Activated CD4-positive, alpha-beta T cell treated with anti-CD3 and anti-CD28 coated beads, Interleukin-2, amount 10 ng/mL, durations not matched to agents 7 days and 5 days (primary cell): ENCODE results near the gene AHCTF1. TPM values are rescaled to one million over a fixed set of nuclear protein-coding genes. Genes with fewer than 3 reads are reported as not detected.
"Not testable (repeated sequence)": the region's sequence is repeated elsewhere in the genome, so short reads cannot be mapped to it uniquely, and the experiment has no call there.

ENCODE experiments used
- CTCF ChIA-PET: fragments of 350-600 bp; sonication (Branson Sonifier 250); formaldehyde crosslinking; loops from one replicate; lab custom pipeline; 2021; ENCODE audit warnings: antibody characterized with exemption; lab: Charles Lee
- POLR2A ChIA-PET: fragments of 350-600 bp; sonication (Branson Sonifier 250); formaldehyde crosslinking; loops from one replicate; lab custom pipeline; 2021; ENCODE audit warnings: antibody characterized with exemption; lab: Charles Lee
- DNase-seq: peaks from one replicate; pipeline ENCODE4 v3.0.0-alpha.2; 2020
- H3K27ac Mint-ChIP-seq: one replicate; pipeline ENCODE4 v1.8.0; 2021; ENCODE audit warnings: mild to moderate bottlenecking, moderate library complexity, mixed read lengths
- H3K27me3 Mint-ChIP-seq: one replicate; pipeline ENCODE4 v1.8.0; 2021; ENCODE audit warnings: mixed read lengths
- H3K36me3 Mint-ChIP-seq: one replicate; pipeline ENCODE4 v1.8.0; 2021; ENCODE audit warnings: low read depth, mixed read lengths
- H3K4me1 Mint-ChIP-seq: one replicate; pipeline ENCODE4 v1.8.0; 2021; ENCODE audit warnings: mixed read lengths
- H3K4me3 Mint-ChIP-seq: one replicate; pipeline ENCODE4 v1.8.0; 2021; ENCODE audit warnings: mild to moderate bottlenecking, moderate library complexity, mixed read lengths
- H3K9me3 Mint-ChIP-seq: one replicate; pipeline ENCODE4 v1.8.0; 2021; ENCODE audit warnings: mixed read lengths
- total RNA-seq, 2 experiments: library from RNA; stranded (reverse); gene quantifications; one replicate each; pipeline ENCODE4 v1.2.3, GENCODE V29; 2021

Gene AHCTF1
- total RNA-seq, 2 experiments from 2014 or later: 32.9 to 42.4 TPM

DNA sequence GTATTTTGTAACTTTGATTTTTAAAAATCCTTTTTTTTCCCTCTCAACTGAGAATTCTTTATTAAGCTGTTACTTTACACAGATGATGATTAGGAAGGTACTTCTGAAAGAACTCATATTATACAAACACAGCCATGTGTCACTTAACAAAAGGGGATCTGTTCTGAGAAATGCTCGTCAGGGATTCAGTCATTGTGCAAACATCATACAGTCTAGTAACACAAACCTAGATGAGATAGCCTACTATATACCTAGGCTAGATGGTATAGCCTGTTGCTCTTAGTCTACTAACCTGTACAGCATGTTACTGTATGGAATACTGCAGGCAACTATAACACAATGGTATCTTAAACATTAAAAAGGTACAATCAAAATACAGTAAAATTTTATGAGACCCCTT lies 24.9 kb downstream of the AHCTF1 start:
- ChIA-PET CTCF (interaction anchor here (0.6 to 1.1 kb wide), 2 partner anchors 12 to 25 kb away, joined by 3 read pairs; partner anchors contain the start of gene AHCTF1), POLR2A (no interaction called here)
- Mint-ChIP-seq H3K27me3 (no peaks in the 10 kb centered on the region), H3K27ac (no peak overlapping the region), H3K9me3 (no peaks in the 10 kb centered on the region), H3K4me3 (no peak overlapping the region), H3K4me1 (peaks cover 3% of the 10 kb centered on the region), H3K36me3 (peaks cover 45% of the 10 kb centered on the region)
- DNase-seq: no peak

DNA sequence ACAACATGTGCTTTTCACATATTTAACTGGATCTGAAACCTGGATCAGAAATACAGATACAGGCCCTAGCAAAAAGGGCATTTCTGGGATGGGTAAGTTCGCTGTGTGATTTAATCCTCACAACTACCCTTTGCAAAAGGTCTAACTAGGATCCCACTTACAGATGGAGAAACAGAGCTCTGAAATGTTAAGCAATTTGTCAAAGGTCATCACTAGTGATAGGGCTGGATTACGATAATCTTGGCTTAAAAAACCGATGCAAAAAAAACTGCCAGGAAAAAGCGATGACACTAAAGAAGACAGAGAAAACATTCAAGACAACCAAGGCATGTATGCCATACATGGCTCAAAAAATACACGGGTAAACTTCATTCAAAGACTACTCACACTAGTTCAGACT lies 29.9 kb downstream of the AHCTF1 start:
- no peak for DNase-seq
- H3K27ac Mint-ChIP-seq: no peak overlapping the region
- peaks cover 3% of the 10 kb centered on the region for H3K4me1 Mint-ChIP-seq
- no peak overlapping the region for H3K4me3 Mint-ChIP-seq
- no peaks in the 10 kb centered on the region for H3K27me3 Mint-ChIP-seq
- CTCF ChIA-PET: interaction anchor here (0.9 kb wide), 1 partner anchor 17 kb away, joined by 3 read pairs; no protein-coding TSS in a partner anchor
- no peaks in the 10 kb centered on the region for H3K9me3 Mint-ChIP-seq
- POLR2A ChIA-PET: no interaction called here
- peaks cover 52% of the 10 kb centered on the region for H3K36me3 Mint-ChIP-seq

DNA sequence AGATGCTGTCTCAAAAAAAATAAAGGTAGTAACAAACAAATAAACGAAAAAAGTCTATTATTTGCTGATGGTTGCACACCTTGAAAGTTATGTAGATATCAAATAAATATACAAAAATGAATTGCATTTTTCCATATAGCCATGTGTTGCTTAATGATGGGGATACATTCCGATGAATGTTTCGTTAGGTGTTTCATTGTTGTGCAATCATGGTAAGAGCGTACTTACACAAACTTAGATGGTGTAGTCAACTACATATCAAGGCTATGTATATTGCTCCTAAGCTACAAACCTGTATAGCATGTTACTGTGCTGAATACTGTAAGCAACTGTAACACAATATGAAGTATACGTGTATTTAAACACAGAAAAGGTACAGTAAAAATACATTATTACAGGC lies 34.4 kb downstream of the AHCTF1 start:
- DNase-seq: no peak
- H3K9me3 Mint-ChIP-seq: no peaks in the 10 kb centered on the region
- H3K27ac Mint-ChIP-seq: no peak overlapping the region
- CTCF ChIA-PET: interaction anchor here (1.2 kb wide), 1 partner anchor 22 kb away, joined by 3 read pairs; no protein-coding TSS in a partner anchor
- peaks cover 64% of the 10 kb centered on the region for H3K36me3 Mint-ChIP-seq
- H3K27me3 Mint-ChIP-seq: no peaks in the 10 kb centered on the region
- peaks cover 4% of the 10 kb centered on the region for H3K4me1 Mint-ChIP-seq
- POLR2A ChIA-PET: no interaction called here
- H3K4me3 Mint-ChIP-seq: no peak overlapping the region

DNA sequence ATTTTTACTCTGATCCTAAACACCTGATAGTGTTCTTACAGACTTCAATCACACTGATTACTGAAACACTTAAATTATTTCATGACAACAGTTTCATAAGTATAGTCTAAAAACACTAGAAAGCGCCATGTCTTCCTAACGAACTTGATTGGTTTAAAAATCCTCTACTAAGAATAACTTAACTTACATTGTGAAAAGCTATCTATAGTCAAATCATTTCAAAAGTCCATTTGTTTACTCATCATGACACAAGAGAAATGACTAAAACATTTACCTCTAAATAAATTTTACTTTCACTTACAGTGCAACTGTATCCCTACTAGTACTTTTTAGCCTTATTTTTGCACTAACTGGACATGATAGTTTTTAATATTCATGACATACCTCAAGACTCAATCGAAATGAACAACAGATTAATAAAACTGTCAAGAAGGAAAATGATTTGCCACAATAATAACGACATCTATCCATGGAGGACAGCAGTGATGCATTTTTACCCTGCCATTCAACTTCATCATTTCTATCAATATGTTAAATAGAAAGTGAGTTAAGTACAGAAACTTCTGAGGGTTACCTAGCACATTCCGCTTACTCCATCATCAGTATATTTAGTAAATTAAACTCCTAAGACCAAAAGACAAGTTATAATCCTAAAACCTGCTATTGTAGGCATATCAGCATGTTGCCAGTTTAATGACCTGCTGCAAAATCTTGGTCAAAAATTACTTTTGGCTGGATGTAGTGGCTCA lies 38.4 kb downstream of the AHCTF1 start:
- POLR2A ChIA-PET: no interaction called here
- H3K4me1 Mint-ChIP-seq: peaks cover 5% of the 10 kb centered on the region
- CTCF ChIA-PET: interaction anchor here (1.0 kb wide), 1 partner anchor 20 kb away, joined by 3 read pairs; no protein-coding TSS in a partner anchor
- H3K9me3 Mint-ChIP-seq: no peaks in the 10 kb centered on the region
- H3K27me3 Mint-ChIP-seq: no peaks in the 10 kb centered on the region
- no peak overlapping the region for H3K4me3 Mint-ChIP-seq
- peak overlapping the region; percentile 3 for H3K27ac Mint-ChIP-seq
- no peak for DNase-seq
- peaks cover 66% of the 10 kb centered on the region for H3K36me3 Mint-ChIP-seq

DNA sequence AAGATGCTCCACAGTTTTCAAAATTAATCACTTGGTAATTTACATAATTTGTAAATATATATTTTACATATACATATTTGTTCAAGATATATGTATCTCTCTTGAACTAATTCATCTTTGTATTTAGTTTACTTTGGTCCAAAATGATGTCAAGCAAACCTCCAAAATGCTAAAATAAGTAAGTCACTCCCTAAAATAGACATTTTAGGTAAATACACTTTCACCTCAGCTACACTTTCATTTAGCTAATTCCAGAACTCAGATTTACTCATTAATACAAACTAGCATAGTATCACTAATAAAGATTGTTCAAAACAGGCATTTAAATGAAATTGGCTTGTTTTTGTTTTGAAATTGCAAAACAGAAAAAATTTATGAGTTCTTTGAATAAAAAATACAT lies 40.6 kb downstream of the AHCTF1 start:
- H3K9me3 Mint-ChIP-seq: no peaks in the 10 kb centered on the region
- H3K4me1 Mint-ChIP-seq: peaks cover 5% of the 10 kb centered on the region
- H3K36me3 Mint-ChIP-seq: peaks cover 61% of the 10 kb centered on the region
- no peak overlapping the region for H3K4me3 Mint-ChIP-seq
- ChIA-PET CTCF (no interaction called here), POLR2A (no interaction called here)
- H3K27me3 Mint-ChIP-seq: no peaks in the 10 kb centered on the region
- no peak for DNase-seq
- H3K27ac Mint-ChIP-seq: no peak overlapping the region

DNA sequence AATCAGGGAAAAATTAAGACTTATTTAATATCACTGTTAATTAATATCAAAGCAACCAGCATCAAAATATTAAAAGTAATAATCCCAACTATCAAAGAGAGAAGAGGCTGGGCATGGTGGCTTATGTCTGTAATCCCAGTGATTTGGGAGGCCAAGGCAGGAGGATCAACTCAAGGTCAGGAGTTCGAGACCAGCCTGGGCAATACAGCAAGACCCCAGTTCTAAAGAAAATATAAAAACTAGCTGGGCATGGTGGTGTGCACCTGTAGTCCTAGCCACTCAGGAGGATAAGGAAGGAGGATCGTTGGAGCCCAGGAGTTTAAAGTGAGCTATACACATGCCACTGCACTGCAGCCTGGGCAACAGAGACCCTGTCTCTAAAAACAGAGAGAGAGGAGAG lies 43.2 kb downstream of the AHCTF1 start:
- Mint-ChIP-seq H3K9me3 (no peaks in the 10 kb centered on the region), H3K4me3 (no peak overlapping the region), H3K27me3 (no peaks in the 10 kb centered on the region), H3K27ac (no peak overlapping the region), H3K36me3 (peaks cover 52% of the 10 kb centered on the region), H3K4me1 (peaks cover 5% of the 10 kb centered on the region)
- no peak for DNase-seq
- ChIA-PET POLR2A (no interaction called here), CTCF (interaction anchor here (0.5 kb wide), 1 partner anchor 215 kb away, joined by 3 read pairs; no protein-coding TSS in a partner anchor)

DNA sequence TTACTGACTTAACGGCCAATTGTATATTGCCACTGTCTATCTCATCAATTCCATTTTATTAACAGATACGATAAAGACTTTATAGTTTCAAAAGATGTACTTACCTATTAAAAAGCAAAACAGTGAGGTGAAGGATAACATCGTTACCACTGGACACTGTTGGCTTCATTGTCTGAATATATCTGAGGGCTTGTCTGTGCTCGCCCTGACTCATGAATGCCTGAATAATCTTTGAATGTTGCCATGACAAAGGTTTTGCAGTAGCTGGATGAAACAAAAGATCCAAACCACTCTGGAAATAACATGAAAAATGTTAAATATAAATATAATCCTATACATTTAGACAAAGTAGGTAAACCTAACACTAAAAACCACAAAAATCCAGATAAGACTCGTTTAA lies 46.4 kb downstream of the AHCTF1 start:
- H3K4me3 Mint-ChIP-seq, H3K27me3 Mint-ChIP-seq, H3K9me3 Mint-ChIP-seq, POLR2A ChIA-PET, DNase-seq, H3K4me1 Mint-ChIP-seq, H3K27ac Mint-ChIP-seq: not testable (repeated sequence)
- peaks cover 47% of the 10 kb centered on the region for H3K36me3 Mint-ChIP-seq
- CTCF ChIA-PET: interaction anchor here (0.6 kb wide), 1 partner anchor 13 kb away, joined by 5 read pairs; no protein-coding TSS in a partner anchor

DNA sequence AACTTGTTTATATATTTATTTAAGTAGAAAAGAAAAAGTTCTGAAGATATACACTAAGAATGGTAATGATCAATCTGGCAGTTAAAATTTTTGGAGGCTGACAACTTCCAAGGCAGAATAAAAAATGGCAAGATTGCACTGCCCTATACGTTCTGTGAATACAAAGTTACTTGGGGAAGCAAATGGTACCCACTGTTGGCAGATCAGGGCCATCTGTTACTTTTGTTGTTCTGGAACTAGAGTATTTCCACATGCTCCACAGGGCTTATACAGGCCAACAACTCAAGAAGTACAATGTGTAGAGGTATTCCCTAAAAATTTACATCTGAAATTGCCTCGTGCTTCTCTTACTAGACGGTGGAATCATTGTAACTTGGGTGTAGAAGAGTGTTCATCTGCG lies 53.2 kb downstream of the AHCTF1 start:
- CTCF ChIA-PET: no interaction called here
- H3K4me1 Mint-ChIP-seq: peaks cover 14% of the 10 kb centered on the region
- peaks cover 43% of the 10 kb centered on the region for H3K36me3 Mint-ChIP-seq

DNA sequence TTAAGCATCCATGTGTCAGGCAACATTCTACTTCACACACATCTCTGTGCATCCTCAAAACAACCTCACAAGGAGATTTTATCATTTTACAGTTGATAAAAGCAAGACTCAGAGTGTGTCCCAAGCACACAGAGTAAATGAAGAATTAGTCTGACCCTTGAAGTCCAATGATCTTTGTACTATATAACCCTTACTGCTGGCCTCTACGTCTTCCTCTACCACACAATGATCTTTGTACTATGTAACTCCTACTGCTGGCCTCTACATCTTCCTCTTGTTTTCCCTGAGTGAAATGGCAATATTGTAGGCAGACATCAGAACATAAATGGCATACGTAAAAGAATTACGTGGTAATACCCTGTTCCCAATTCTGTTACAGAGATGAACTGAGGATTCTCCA lies 55.3 kb downstream of the AHCTF1 start:
- H3K4me1 Mint-ChIP-seq: peaks cover 14% of the 10 kb centered on the region
- CTCF ChIA-PET: no interaction called here
- POLR2A ChIA-PET: no interaction called here
- H3K36me3 Mint-ChIP-seq: peaks cover 60% of the 10 kb centered on the region
- DNase-seq: no peak
- H3K27me3 Mint-ChIP-seq: no peaks in the 10 kb centered on the region
- H3K4me3 Mint-ChIP-seq: no peak overlapping the region
- H3K9me3 Mint-ChIP-seq: no peaks in the 10 kb centered on the region
- no peak overlapping the region for H3K27ac Mint-ChIP-seq

More for the DNA sequence above, 53.2 kb downstream of the AHCTF1 start:
- no peak for DNase-seq
- Mint-ChIP-seq H3K27me3 (no peaks in the 10 kb centered on the region), H3K4me3 (no peak overlapping the region), H3K9me3 (no peaks in the 10 kb centered on the region), H3K27ac (no peak overlapping the region)
- POLR2A ChIA-PET: no interaction called here

DNA sequence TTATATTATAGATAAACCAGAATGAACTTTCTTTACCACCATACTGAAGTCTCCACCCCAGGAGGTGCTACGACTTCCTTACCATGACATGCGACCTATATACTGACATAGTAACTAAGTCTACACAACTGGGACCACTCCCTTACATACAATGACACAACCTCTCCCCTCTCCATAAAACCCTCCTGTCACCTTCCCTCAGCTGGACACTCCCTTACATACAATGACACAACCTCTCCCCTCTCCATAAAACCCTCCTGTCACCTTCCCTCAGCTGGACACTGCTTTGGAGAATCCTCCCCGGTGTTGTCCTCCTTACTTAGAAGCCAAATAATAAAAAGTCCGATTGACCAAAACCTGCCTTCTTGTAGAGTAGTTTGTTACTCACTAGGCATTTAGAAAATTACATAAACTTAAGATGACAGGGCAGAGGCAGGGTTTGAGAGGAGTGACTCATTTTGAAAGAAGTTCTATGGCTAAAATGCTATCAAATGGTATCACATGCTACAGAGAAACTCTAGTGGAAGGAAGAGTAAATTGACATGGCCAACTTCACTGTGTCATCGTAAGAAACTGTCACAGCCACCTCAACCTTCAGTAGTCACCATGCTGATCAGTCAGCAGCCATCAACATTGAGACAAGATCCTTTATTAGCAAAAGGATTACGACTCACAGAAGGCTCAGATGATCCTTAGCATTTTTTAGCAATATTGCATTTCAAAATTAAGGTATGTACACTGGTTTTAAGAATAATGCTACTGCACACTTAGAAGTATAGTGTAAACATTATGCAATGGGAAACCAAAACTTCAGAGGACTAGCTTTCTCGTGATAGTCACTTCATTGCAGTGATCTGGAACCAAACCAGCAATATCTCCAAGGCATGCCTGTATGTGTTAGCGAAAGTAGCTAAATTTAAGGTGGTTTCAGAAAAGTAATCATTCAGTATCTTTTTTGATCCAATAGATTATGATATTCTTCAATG lies 56.4 kb downstream of the AHCTF1 start:
- ChIA-PET POLR2A (no interaction called here), CTCF (no interaction called here)
- H3K4me3 Mint-ChIP-seq: no peak overlapping the region
- H3K27me3 Mint-ChIP-seq: no peaks in the 10 kb centered on the region
- DNase-seq: no peak
- H3K36me3 Mint-ChIP-seq: peaks cover 59% of the 10 kb centered on the region
- no peaks in the 10 kb centered on the region for H3K9me3 Mint-ChIP-seq
- peaks cover 14% of the 10 kb centered on the region for H3K4me1 Mint-ChIP-seq
- H3K27ac Mint-ChIP-seq: peak overlapping the region; percentile 66

DNA sequence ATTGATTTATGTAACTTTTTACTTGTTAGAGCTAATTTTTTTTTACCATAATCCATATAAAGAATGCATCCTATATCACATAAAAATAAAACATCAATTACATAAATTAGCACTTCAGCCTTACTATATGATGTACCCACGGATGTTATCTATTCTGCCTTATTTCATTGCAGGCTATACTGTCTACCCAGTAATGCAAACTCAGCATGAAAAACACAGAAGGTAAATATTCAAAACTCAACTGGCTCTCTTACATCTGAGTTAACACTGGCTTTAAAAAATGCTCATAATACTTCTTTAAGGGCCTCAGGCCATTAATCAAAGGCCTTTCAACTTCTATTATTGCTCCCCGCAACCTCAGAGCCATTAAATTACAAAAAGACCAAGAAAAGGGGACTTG lies 65.8 kb downstream of the AHCTF1 start:
- H3K27ac Mint-ChIP-seq: no peak overlapping the region
- H3K9me3 Mint-ChIP-seq: no peaks in the 10 kb centered on the region
- H3K36me3 Mint-ChIP-seq: peaks cover 30% of the 10 kb centered on the region
- ChIA-PET CTCF (no interaction called here), POLR2A (no interaction called here)
- no peaks in the 10 kb centered on the region for H3K4me1 Mint-ChIP-seq
- DNase-seq: no peak
- H3K4me3 Mint-ChIP-seq: no peak overlapping the region
- H3K27me3 Mint-ChIP-seq: no peaks in the 10 kb centered on the region

DNA sequence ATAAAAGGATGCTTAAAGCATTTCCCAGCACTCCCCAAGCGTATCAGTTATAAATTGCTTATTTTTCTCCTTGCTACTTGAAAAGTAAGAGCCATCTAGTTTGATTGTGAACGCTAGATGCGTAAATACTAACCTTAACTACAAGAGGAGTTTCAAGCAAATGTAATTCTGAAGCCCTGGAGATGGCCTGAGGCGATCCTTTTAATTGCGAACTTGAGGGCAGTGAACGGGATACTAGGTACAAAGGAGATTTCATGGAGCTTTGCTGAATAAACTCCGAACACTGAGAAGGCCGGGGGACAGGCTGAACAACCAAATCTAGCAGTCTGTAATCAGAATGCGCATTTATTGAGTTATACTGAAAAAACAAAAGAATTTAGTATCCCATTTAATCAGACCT lies 68.0 kb downstream of the AHCTF1 start:
- POLR2A ChIA-PET, CTCF ChIA-PET, H3K9me3 Mint-ChIP-seq, DNase-seq, H3K4me1 Mint-ChIP-seq, H3K4me3 Mint-ChIP-seq, H3K27me3 Mint-ChIP-seq, H3K27ac Mint-ChIP-seq: not testable (repeated sequence)
- H3K36me3 Mint-ChIP-seq: peaks cover 28% of the 10 kb centered on the region

DNA sequence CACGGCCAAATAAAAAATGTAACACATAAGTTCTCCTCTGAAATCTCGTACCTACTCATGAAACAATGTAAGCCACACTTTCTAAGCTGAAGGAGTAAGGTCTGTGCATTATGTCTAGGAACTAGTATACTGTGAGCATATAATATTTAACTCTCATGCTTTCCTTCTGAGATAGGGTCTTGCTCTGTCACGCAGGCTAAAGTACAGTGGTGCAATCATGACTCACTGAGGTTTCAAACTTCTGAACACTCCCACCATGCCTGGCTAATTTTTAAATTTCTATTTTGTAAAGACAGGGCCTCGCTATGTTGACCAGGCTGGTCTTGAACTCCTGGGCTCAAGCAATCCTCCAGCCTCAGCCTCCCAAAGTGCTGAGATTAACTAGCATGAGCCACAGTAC lies 71.3 kb downstream of the AHCTF1 start:
- no peaks in the 10 kb centered on the region for H3K4me1 Mint-ChIP-seq

More for the DNA sequence above, 71.3 kb downstream of the AHCTF1 start:
- peaks cover 51% of the 10 kb centered on the region for H3K36me3 Mint-ChIP-seq
- POLR2A ChIA-PET: no interaction called here
- no peak overlapping the region for H3K4me3 Mint-ChIP-seq
- H3K27me3 Mint-ChIP-seq: no peaks in the 10 kb centered on the region
- no peak overlapping the region for H3K27ac Mint-ChIP-seq
- no peak for DNase-seq
- H3K9me3 Mint-ChIP-seq: no peaks in the 10 kb centered on the region
- CTCF ChIA-PET: no interaction called here
